ENCODE data around the gene AIF1L.

AIF1L gene

DNA sequence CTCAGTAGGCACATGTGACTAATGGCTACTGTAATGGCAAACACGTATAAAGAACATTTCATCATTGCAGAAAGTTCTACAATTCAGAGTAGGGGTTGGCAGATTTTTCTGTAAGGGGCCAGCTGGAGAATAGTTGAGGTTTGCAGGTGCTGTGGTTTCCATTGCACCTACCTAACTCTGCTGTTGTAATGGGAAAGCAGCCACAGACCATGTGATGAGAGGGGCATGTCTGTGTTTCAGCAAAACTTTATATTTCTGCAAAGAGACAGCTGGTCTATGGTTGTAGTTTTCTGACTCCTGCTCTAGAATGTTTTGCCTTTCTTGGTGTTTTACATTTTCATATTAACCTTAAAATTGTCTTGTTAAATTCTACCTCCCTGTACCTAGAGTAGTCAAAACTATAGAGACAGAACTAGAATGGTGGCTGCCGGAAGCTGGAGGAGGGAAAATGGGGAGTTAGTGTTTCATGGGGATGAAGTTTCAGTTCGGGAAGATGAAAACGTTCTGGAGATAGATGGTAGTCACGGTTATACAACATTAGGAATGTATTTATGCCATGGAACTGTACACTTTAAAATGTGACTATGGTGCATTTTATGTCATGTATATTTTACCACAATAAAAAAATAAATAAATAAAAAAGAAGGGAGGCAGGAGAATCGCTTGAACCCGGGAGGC is 73.4 kb downstream of the AIF1L start:
- no peaks in the 10 kb centered on the region for H3K27me3 ChIP-seq (ENCODE audit: low read length)
- no peaks in the 10 kb centered on the region for H4K20me1 ChIP-seq (ENCODE audit: low read depth, low read length)
- peaks cover 18% of the 10 kb centered on the region; the same call in 1 of the 2 replicates for H3K36me3 ChIP-seq (ENCODE audit: low read length)
- no peak overlapping the region for H3K4me2 ChIP-seq (ENCODE audit: low read depth, low read length, poor library complexity, severe bottlenecking)
- H3K9me2 ChIP-seq (replicated peaks; ENCODE audit: insufficient read depth, low read length) = no peaks in the 10 kb centered on the region
- peaks cover 5% of the 10 kb centered on the region; the same call in 1 of the 2 replicates for H3K79me2 ChIP-seq (ENCODE audit: insufficient read depth, low read length)
- H2AFZ ChIP-seq (ENCODE audit: low read depth, low read length, severe bottlenecking) = no peak overlapping the region
- TF ChIP-seq EZH2phosphoT487 (conservative IDR thresholded peaks at IDR 0.05; ENCODE audit: low read length) = no peak
- TF ChIP-seq, protein P1, sequence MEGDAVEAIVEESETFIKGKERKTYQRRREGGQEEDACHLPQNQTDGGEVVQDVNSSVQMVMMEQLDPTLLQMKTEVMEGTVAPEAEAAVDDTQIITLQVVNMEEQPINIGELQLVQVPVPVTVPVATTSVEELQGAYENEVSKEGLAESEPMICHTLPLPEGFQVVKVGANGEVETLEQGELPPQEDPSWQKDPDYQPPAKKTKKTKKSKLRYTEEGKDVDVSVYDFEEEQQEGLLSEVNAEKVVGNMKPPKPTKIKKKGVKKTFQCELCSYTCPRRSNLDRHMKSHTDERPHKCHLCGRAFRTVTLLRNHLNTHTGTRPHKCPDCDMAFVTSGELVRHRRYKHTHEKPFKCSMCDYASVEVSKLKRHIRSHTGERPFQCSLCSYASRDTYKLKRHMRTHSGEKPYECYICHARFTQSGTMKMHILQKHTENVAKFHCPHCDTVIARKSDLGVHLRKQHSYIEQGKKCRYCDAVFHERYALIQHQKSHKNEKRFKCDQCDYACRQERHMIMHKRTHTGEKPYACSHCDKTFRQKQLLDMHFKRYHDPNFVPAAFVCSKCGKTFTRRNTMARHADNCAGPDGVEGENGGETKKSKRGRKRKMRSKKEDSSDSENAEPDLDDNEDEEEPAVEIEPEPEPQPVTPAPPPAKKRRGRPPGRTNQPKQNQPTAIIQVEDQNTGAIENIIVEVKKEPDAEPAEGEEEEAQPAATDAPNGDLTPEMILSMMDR (IDR thresholded peaks at IDR 0.05; ENCODE audit: insufficient read depth, low read length, poor library complexity, severe bottlenecking) = no peak
- no peak overlapping the region for H3K4me3 ChIP-seq (ENCODE audit: insufficient read depth, low read length, poor library complexity, severe bottlenecking)
- no peaks in the 10 kb centered on the region for H3F3A ChIP-seq (ENCODE audit: insufficient read depth)
- H3K9ac ChIP-seq (ENCODE audit: low read length) = no peak overlapping the region
- no peaks in the 10 kb centered on the region for H3K9me3 ChIP-seq (ENCODE audit: insufficient read depth, low read length)
- no peak overlapping the region for H3K27ac ChIP-seq (ENCODE audit: low read depth, low read length)
